HG02642 (cell line): ENCODE results near the gene FAM13A.
"Not testable (repeated sequence)": the region's sequence is repeated elsewhere in the genome, so short reads cannot be mapped to it uniquely, and the experiment has no call there.

Experiments used
- ATAC-seq: cut with Tn5 transposase; IDR thresholded peaks from one replicate; pipeline ENCODE4 v1.9.1; 2021; ENCODE audit warnings: mild to moderate bottlenecking; ENCODE audit not compliant: unreplicated experiment, poor library complexity

FAM13A gene

DNA sequence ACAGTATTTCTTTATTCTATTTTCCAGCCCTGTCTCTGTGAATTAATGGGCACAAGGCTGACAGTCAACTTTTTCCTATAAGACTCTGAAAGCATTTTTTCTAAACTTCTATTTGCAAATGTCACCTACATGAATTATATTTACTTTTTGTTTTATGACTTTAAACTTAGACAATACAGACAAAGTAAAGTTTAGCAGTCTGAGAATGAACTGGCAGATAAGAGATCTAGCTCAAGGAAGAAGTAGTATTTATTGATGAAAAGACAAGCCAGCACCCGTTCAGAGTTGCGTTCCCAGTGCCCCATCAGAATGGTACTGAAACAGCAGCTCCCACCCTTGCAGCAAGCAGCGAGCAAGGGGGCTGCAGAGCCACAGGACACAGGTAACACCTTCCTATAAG is 148.5 kb downstream of the FAM13A start:
- ATAC-seq: no peak

- no peak for ATAC-seq
These were observed 149.0 kb downstream of the FAM13A start for GRCh38 chr4:88908003-88908402.

- ATAC-seq: no peak
These were observed 149.5 kb downstream of the FAM13A start for GRCh38 chr4:88907478-88907877.

DNA sequence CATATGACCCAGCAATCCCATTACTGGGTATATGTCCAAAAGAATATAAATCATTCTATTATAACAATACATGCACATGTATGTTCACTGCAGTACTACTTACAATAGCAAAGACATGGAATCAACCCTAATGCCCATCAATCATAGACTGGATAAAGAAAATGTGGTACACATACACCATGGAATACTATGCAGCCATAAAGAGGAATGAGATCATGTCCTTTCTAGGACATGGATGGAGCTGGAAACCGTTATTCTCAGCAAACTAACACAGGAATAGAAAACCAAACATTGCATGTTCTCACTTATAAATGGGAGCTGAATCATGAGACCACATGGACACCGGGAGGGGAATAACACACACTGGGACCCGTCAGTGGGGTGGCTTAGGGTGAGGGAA is 152.7 kb downstream of the FAM13A start:
- ATAC-seq: not testable (repeated sequence)

DNA sequence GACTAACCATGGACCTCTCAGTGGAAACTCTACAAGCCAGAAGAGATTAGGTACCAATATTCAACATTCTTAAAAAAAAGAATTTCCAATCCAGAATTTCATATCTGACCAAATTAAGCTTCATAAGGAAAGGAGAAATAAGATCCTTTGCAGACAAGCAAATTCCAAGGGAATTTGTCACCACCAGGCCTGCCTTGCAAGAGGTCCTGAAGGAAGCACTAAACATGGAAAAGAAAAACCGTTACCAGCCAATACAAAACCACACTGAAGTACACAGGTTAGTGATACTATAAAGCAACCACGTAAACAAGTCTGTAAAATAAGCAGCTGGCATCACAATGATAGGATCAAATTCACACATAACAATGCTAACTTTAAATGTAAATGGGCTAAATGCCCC is 156.6 kb downstream of the FAM13A start:
- ATAC-seq: no peak

GRCh38 chr4:88897752-88898151 is 159.2 kb downstream of the FAM13A start:
- ATAC-seq: no peak

DNA sequence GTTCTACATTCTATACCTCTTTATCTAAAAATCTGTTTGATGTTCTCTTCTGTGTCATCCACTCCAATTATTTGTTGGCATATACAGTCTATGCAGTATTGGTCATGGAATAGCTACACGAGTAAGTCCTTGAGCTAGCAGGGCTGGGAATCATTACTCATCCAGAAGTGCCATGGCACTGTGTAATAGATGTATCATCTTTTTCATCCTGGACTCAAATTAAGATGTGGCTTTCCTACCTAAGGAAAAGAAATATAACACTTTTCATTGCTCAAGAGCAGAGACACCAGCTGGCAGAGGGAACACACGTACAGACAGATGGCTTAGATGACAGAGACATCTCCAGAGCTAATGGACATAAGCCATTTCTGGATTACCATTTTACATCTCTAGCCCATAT is 159.8 kb downstream of the FAM13A start:
- no peak for ATAC-seq

- ATAC-seq: no peak
These were observed 163.0 kb downstream of the FAM13A start for GRCh38 chr4:88893961-88894360.

DNA sequence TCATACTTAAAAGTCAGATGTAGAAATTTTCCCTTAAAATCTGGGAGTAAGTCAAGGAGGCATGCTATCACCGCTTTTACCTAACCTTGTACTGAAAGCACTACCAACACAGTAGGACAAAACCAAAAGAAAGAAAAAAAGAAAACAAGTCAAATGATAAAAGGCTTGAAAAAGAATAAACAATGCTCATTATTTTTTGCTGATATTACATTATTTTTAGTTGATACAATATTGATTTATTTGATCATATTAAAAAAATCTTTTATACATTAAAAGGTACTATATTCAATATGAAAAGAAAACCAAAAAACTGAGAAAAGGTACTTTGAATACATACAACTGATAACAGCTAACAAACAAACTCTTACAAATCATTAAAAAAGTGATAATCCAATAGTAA is 164.3 kb downstream of the FAM13A start:
- ATAC-seq: no peak

- no peak for ATAC-seq
These were observed 165.3 kb downstream of the FAM13A start for GRCh38 chr4:88891636-88892035.

GRCh38 chr4:88887409-88887808 is 169.6 kb downstream of the FAM13A start:
- not testable (repeated sequence) for ATAC-seq

DNA sequence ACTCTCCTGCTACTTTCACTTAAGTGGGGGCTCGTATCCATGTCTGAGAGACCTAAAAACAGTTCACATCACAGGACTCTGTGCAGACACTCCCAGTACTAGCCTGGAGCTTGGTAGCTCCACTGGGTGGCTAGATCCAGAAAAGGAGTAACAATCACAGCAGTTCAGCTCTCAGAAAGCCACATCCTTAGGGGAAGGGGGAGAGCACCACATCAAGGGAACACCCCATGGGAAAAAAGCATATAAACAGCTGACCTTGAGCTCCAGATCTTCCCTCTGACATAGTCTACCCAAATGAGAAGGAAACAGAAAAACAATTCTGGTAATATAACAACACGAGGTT is 175.8 kb downstream of the FAM13A start:
- ATAC-seq: no peak

- no peak for ATAC-seq
These were observed 176.3 kb downstream of the FAM13A start for GRCh38 chr4:88880501-88881226.

GRCh38 chr4:88879991-88880390 is 177.0 kb downstream of the FAM13A start:
- no peak for ATAC-seq

GRCh38 chr4:88878642-88879041 is 178.3 kb downstream of the FAM13A start:
- no peak for ATAC-seq

DNA sequence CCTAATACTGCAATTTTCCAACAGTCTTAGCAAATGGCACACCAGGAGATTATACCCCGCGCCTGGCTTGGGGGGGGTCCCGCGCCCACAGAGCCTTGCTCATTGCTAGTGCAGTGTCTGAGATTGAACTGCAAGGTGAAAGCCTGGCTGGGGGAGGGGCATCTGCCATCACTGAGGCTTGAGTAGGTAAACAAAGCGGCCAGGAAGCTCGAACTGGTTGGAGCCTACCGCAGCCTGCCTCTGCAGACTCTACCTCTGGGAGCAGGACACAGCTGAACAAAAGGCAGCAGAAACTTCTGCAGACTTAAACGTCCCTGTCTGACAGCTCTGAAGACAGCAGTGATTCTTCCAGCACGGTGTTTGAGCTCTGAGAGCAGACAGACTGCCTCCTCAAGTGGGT is 186.6 kb downstream of the FAM13A start:
- no peak for ATAC-seq

DNA sequence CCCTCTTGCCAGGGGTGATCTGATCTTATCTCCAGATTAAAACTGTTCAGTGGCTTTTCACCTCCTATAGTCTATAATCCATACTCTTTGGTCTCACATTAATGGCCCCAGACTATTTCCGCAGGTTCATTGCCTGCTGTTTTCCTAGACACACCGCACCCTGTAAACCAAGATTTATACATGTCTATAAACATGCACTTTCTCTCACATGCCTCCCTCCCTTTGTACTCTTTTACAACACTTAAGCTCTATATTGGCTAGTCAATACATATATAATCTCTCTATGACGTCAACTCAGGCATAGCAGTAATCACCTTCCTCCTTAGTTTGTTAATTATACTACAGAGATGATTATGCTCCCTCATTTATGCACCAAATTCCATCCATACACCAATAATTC is 188.5 kb downstream of the FAM13A start:
- ATAC-seq: no peak

GRCh38 chr4:88866862-88867550 is 190.0 kb downstream of the FAM13A start:
- no peak for ATAC-seq

- ATAC-seq: no peak
These were observed 191.5 kb downstream of the FAM13A start for GRCh38 chr4:88865466-88865865.

GRCh38 chr4:88865046-88865445 is 191.9 kb downstream of the FAM13A start:
- no peak for ATAC-seq

DNA sequence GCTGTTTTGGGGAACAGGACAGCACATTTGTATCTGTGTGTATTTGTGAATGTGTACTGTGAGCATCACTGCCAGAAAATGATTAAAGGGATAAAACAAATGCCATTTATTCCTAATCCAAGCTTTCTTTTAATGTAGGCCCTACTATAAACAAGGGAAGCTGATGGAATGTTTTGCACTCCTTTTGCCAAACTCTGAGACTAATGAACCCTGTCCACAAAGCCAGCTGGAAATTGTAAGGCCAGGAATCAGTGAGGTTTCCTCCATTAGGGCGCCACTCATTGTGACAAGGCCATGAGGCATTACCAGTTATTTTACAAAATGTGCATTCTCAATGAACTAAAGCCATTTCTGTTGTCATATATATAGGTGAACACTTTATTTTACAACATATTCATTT is 196.4 kb downstream of the FAM13A start:
- no peak for ATAC-seq

DNA sequence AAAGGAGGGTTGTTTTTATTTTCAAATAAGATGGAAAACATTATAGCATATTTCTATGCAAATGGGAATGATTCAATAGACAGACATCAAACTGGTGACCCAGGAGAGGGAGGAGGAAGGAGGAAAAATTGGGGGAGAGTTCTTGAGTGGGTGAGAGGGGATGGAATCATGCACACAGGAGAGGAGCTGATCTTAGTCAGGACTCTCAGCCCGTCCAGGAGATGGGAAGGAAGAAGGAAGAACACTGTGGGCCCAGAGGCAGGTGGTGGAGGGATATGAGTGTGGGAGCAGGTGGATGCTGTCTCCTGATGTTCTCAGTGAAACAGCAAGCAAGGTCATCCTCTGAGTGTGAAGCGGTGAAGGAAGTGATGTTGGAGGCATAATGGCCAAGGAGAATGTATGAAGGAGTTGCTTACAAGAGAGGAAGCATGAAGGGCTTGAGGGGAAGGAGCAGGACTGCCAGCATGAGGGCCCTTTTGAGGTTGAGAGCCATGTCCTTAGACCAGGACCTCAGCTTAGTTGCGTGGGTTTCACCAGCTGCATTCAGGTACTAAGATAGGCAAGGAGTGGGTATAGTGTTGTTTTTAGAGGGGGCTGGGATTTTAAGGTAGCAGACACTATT is 197.7 kb downstream of the FAM13A start:
- peak; percentile 33 for ATAC-seq
